GM21390 (cell line): ENCODE measurements around the gene KCNJ16.

Experiments
- ATAC-seq: cut with Tn5 transposase; IDR thresholded peaks from one replicate; pipeline ENCODE4 v1.9.1; 2021; ENCODE audit not compliant: unreplicated experiment

The KCNJ16 gene

GRCh38 chr17:70168977-70169708 lies 94.1 kb downstream of the KCNJ16 start, which contains the start of gene KCNJ2:
Gene KCNJ2 (plus strand): TSS chr17:70169532. CDS start chr17:70175040, 5,508 bp downstream.
- peak; percentile 97 for ATAC-seq

GRCh38 chr17:70169709-70170597 lies 94.9 kb downstream of the KCNJ16 start:
- no peak for ATAC-seq

GRCh38 chr17:70171159-70171558 lies 96.1 kb downstream of the KCNJ16 start:
- ATAC-seq = no peak

- no peak for ATAC-seq
Measured at GRCh38 chr17:70172449-70172848, 97.4 kb downstream of the KCNJ16 start.

GRCh38 chr17:70172923-70173322 lies 97.9 kb downstream of the KCNJ16 start:
- ATAC-seq = no peak

GRCh38 chr17:70173681-70174080 lies 98.7 kb downstream of the KCNJ16 start:
- no peak for ATAC-seq

- ATAC-seq = no peak
Measured at GRCh38 chr17:70181376-70181775, 106.4 kb downstream of the KCNJ16 start.

- no peak for ATAC-seq
Measured at GRCh38 chr17:70181866-70182265, 106.8 kb downstream of the KCNJ16 start.

GRCh38 chr17:70183508-70183907 lies 108.5 kb downstream of the KCNJ16 start:
- ATAC-seq = no peak

GRCh38 chr17:70184207-70184606 lies 109.2 kb downstream of the KCNJ16 start:
- no peak for ATAC-seq

- ATAC-seq = no peak
Measured at GRCh38 chr17:70184770-70185169, 109.7 kb downstream of the KCNJ16 start.
